HepG2 (cell line): ENCODE results near the gene GRIN3B. TPM values are rescaled to one million over a fixed set of nuclear protein-coding genes. Genes with fewer than 3 reads are reported as not detected.
A peak's percentile ranks its signal among the peaks of the same experiment; 100 is the strongest.

Source experiments
- ATAC-seq: fragments of 200-7000 bp; cut with Tn5 transposase; 3 replicates; pipeline ENCODE4 v1.9.1; 2020; ENCODE audit warnings: mild to moderate bottlenecking, moderate library complexity
- BruUV-seq: library from RNA; stranded (reverse); fragments of 400-500 nt; replicated peaks from 2 replicates; lab custom pipeline; 2021; lab: Mats Ljungman, UMichigan
- CTCF ChIA-PET: fragments of 300-600 bp; formaldehyde crosslinking; extraction: SDS; loops from one replicate; lab custom pipeline; 2021; ENCODE audit warnings: low total read pairs, inconsistent platforms, low intra/inter-chr PET ratio; lab: Yijun Ruan, JAX
- POLR2A ChIA-PET: fragments of 350-600 bp; sonication (Branson Sonifier 250); formaldehyde crosslinking; loops from one replicate; lab custom pipeline; 2020; ENCODE audit warnings: antibody characterized with exemption, inconsistent platforms; lab: Yijun Ruan, JAX
- DNase-seq: peaks from one replicate; pipeline ENCODE4 v3.0.0-alpha.2; 2015; ENCODE audit warnings: low spot score
- FAIRE-seq: peaks from 3 replicates; lab custom pipeline; 2011; peaks lifted over from hg19 to GRCh38; lab: Jason Lieb, UNC
- H2AFZ ChIP-seq: one replicate; pipeline ENCODE4 v1.6.1; 2011; ENCODE audit warnings: low read length, inconsistent platforms
- H3K27ac ChIP-seq: fragments of 300-600 bp; 3 replicates; pipeline ENCODE4 v1.8.0; 2011; ENCODE audit warnings: mixed run types, mild to moderate bottlenecking, mixed read lengths, low read length, inconsistent platforms; ENCODE audit not compliant: insufficient read depth; ENCODE audit errors: extremely low read length
- H3K27me3 ChIP-seq, 2 experiments: fragments of 200-600 bp in 1 of 2; 2 replicates in 1 of 2; 3 replicates in 1 of 2; pipeline versions ENCODE4 v1.6.0 to v1.8.0; 2011; ENCODE audit warnings: low read length in 2 of 2, mild to moderate bottlenecking in 2 of 2, moderate library complexity in 2 of 2, inconsistent platforms in 1 of 2; ENCODE audit not compliant: insufficient read depth in 2 of 2, control insufficient read depth in 1 of 2
- H3K36me3 ChIP-seq, 2 experiments: fragments of 200-600 bp in 1 of 2; replicated peaks in 1 of 2; 2 replicates in 1 of 2; 3 replicates in 1 of 2; pipeline versions ENCODE4 v1.5.1 to v1.8.0; 2011; ENCODE audit warnings: low read length in 2 of 2, inconsistent platforms in 1 of 2; ENCODE audit not compliant: insufficient read depth in 2 of 2, control insufficient read depth in 1 of 2
- H3K4me1 ChIP-seq: 2 replicates; pipeline ENCODE4 v1.5.1; 2012; ENCODE audit warnings: low read length, inconsistent platforms; ENCODE audit not compliant: insufficient read depth
- H3K4me2 ChIP-seq: 2 replicates; pipeline ENCODE4 v1.6.0; 2011; ENCODE audit warnings: low read depth, low read length, inconsistent platforms
- H3K4me3 ChIP-seq, 3 experiments: fragments of 200-600 bp in 1 of 3; sonication (generic), shearing (Covaris generic) in 1 of 3; replicated peaks in 1 of 3; 2 replicates each; pipeline ENCODE4 v1.5.1; 2011 to 2016; ENCODE audit warnings: low read length in 3 of 3, inconsistent platforms in 2 of 3, low read depth in 2 of 3, mild to moderate bottlenecking in 2 of 3, control low read depth in 1 of 3, mixed read lengths in 1 of 3; ENCODE audit not compliant: insufficient read depth in 1 of 3
- H3K79me2 ChIP-seq: one replicate; pipeline ENCODE4 v1.6.1; 2011; ENCODE audit warnings: low read length, inconsistent platforms; ENCODE audit not compliant: insufficient read depth
- H3K9ac ChIP-seq: 2 replicates; pipeline ENCODE4 v1.6.0; 2011; ENCODE audit warnings: mild to moderate bottlenecking, low read depth, low read length, inconsistent platforms; ENCODE audit not compliant: insufficient read depth
- H3K9me3 ChIP-seq: 2 replicates; pipeline ENCODE4 v1.5.1; 2012; ENCODE audit warnings: mild to moderate bottlenecking, low read length
- H4K20me1 ChIP-seq: 2 replicates; pipeline ENCODE4 v1.6.0; 2011; ENCODE audit warnings: inconsistent platforms, mild to moderate bottlenecking, low read length, moderate library complexity; ENCODE audit not compliant: insufficient read depth
- AGO2 ChIP-seq: fragments of 200-400 bp; formaldehyde crosslinking; optimal IDR thresholded peaks from 2 replicates; pipeline ENCODE3; 2017; ENCODE audit warnings: mild to moderate bottlenecking, low read depth, low read length, moderate library complexity
- FIP1L1 ChIP-seq: fragments of 200-400 bp; formaldehyde crosslinking; IDR thresholded peaks from 2 replicates; pipeline ENCODE4 v1.6.1; 2018; ENCODE audit warnings: low read depth, mild to moderate bottlenecking, low read length, moderate library complexity, borderline replicate concordance; ENCODE audit not compliant: insufficient read depth
- FOXM1 ChIP-seq: sonication (generic); formaldehyde crosslinking; IDR thresholded peaks from 2 replicates; pipeline ENCODE4 v1.5.0; 2020; ENCODE audit warnings: missing genetic modification reagents
- RAD51 ChIP-seq: fragments of 450-650 bp; IDR thresholded peaks from 2 replicates; pipeline ENCODE4 v1.6.1; 2016; ENCODE audit warnings: borderline replicate concordance
- RBM22 ChIP-seq: fragments of 200-400 bp; formaldehyde crosslinking; optimal IDR thresholded peaks from 2 replicates; pipeline ENCODE3; 2017; ENCODE audit warnings: mild to moderate bottlenecking, low read length, moderate library complexity
- SOX5 ChIP-seq: IDR thresholded peaks from 2 replicates; pipeline ENCODE4 v1.6.1; 2016; ENCODE audit warnings: borderline replicate concordance
- ZNF547 ChIP-seq: sonication (generic); formaldehyde crosslinking; IDR thresholded peaks from 2 replicates; pipeline ENCODE4 v1.5.1; 2020; ENCODE audit warnings: mild to moderate bottlenecking, missing genetic modification reagents
- ZSCAN12 ChIP-seq: sonication (generic); formaldehyde crosslinking; IDR thresholded peaks from 2 replicates; pipeline ENCODE4 v1.9.0; 2021; ENCODE audit warnings: mild to moderate bottlenecking, missing genetic modification reagents
- WGBS: methylation state at CpG from one replicate; pipeline ENCODE4 v1.1.6; 2017; ENCODE audit warnings: low lambda C conversion rate; 5-methylcytosine and 5-hydroxymethylcytosine counted together
- in situ Hi-C: cut with HindIII; loops from 2 replicates; pipeline ENCODE4 v1.10.0; 2017; ENCODE audit warnings: low pct_unique_long_range_greater_than_20kb; ENCODE audit not compliant: extremely low pct_ligation_motif_present
- intact Hi-C: fragments of 100-400 bp; cut with micrococcal nuclease; formaldehyde crosslinking; loops from one replicate; pipeline ENCODE4 v1.10.0; 2022; ENCODE audit not compliant: unreplicated experiment
- polyA plus RNA-seq, 8 experiments: library from polyadenylated mRNA; depleted of rRNA in 3 of 8; stranded (reverse) in 7 of 8; unstranded in 1 of 8; fragments of >200 nt; fragmentation: Illumina TruSeq in 4 of 8; extraction: Trizol in 4 of 8; gene quantifications; 2 replicates each; pipeline versions ENCODE4 v1.2.1 to v1.2.3, GENCODE V29; 2011 to 2016; ENCODE audit warnings: low read depth in 4 of 8, missing spikeins in 1 of 8, mixed read lengths in 1 of 8; ENCODE audit not compliant: insufficient read depth in 1 of 8
- total RNA-seq, 5 experiments: library from RNA; depleted of rRNA; stranded (reverse); fragments of >200 nt; fragmentation: Illumina TruSeq; extraction: Trizol; gene quantifications; 2 replicates each; pipeline ENCODE4 v1.2.3, GENCODE V29; 2016; ENCODE audit warnings: low read depth in 1 of 5
- TF ChIP-seq, protein P1 (sequence below): sonication (generic); formaldehyde crosslinking; IDR thresholded peaks from 2 replicates; pipeline ENCODE4 v1.4.0; 2020; ENCODE audit warnings: missing genetic modification reagents, borderline replicate concordance
- TF ChIP-seq, protein P2 (sequence below): sonication (generic); formaldehyde crosslinking; IDR thresholded peaks from 2 replicates; pipeline ENCODE4 v1.4.0; 2020; ENCODE audit warnings: low read depth, missing genetic modification reagents
- TF ChIP-seq, protein P3 (sequence below): sonication (generic); formaldehyde crosslinking; IDR thresholded peaks from 2 replicates; pipeline ENCODE4 v1.5.0; 2020; ENCODE audit warnings: mild to moderate bottlenecking, missing genetic modification reagents

GRIN3B gene
- total and polyA plus RNA-seq, 2 of the 13 experiments (the other 11 are each of a cell fraction or from before 2014, with no cell fraction given) = 0.07 to 0.20 TPM

DNA sequence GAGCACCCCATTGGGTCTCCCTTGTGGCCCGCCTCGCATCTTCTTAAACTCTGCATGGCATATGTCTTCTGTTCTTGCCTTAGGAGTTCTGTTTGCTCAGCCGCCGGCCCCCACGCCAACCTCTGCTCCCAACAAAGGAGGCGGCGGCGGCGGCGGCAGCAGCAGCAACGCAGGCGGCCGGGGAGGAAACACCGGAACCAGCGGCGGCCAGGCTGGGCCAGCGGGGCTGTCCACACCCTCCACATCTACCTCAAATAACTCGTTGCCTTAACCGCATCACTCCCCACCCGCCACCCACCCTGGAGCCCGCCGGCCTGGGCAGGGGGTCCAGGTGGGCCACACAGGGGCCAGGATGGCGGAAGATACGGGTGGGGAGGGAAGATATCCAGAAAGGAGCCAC is 28.4 kb upstream of the GRIN3B start:
- intact Hi-C loops = no loop called here
- Histone ChIP-seq H3K27me3 (no peaks in the 10 kb centered on the region), H4K20me1 (no peaks in the 10 kb centered on the region), H3K9me3 (no peaks in the 10 kb centered on the region), H3K36me3 (peaks cover 30 to 39% of the 10 kb centered on the region in 2 experiments), H3K79me2 (no peaks in the 10 kb centered on the region), H2AFZ (no peak overlapping the region), H3K9ac (no peak overlapping the region), H3K4me3 (no peak overlapping the region), H3K27ac (no peak overlapping the region), H3K4me2 (no peak overlapping the region), H3K4me1 (no peaks in the 10 kb centered on the region)
- ChIA-PET POLR2A (interaction anchor here (0.6 to 1.5 kb wide), 3 partner anchors 10 to 47 kb away, joined by 3 read pairs; no protein-coding TSS in a partner anchor), CTCF (no interaction called here)
- in situ Hi-C loops = no loop called here
- 95% methylated on average over 24 of the region's 24 CpGs for WGBS
- FAIRE-seq (no peak), ATAC-seq (no peak), DNase-seq (no peak)
- BruUV-seq = no TSS peak
- TF ChIP-seq RBM22 (peak; percentile 18), SOX5 (no peak), ZNF547 (CRISPR knock-in tag) (no peak), FIP1L1 (no peak), RAD51 (no peak), ZSCAN12 (no peak), AGO2 (peak; percentile 92), FOXM1 (no peak)
- TF ChIP-seq, protein P1, sequence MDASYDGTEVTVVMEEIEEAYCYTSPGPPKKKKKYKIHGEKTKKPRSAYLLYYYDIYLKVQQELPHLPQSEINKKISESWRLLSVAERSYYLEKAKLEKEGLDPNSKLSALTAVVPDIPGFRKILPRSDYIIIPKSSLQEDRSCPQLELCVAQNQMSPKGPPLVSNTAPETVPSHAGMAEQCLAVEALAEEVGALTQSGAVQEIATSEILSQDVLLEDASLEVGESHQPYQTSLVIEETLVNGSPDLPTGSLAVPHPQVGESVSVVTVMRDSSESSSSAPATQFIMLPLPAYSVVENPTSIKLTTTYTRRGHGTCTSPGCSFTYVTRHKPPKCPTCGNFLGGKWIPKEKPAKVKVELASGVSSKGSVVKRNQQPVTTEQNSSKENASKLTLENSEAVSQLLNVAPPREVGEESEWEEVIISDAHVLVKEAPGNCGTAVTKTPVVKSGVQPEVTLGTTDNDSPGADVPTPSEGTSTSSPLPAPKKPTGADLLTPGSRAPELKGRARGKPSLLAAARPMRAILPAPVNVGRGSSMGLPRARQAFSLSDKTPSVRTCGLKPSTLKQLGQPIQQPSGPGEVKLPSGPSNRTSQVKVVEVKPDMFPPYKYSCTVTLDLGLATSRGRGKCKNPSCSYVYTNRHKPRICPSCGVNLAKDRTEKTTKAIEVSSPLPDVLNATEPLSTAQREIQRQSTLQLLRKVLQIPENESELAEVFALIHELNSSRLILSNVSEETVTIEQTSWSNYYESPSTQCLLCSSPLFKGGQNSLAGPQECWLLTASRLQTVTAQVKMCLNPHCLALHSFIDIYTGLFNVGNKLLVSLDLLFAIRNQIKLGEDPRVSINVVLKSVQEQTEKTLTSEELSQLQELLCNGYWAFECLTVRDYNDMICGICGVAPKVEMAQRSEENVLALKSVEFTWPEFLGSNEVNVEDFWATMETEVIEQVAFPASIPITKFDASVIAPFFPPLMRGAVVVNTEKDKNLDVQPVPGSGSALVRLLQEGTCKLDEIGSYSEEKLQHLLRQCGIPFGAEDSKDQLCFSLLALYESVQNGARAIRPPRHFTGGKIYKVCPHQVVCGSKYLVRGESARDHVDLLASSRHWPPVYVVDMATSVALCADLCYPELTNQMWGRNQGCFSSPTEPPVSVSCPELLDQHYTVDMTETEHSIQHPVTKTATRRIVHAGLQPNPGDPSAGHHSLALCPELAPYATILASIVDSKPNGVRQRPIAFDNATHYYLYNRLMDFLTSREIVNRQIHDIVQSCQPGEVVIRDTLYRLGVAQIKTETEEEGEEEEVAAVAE = no peak
- TF ChIP-seq, protein P2, sequence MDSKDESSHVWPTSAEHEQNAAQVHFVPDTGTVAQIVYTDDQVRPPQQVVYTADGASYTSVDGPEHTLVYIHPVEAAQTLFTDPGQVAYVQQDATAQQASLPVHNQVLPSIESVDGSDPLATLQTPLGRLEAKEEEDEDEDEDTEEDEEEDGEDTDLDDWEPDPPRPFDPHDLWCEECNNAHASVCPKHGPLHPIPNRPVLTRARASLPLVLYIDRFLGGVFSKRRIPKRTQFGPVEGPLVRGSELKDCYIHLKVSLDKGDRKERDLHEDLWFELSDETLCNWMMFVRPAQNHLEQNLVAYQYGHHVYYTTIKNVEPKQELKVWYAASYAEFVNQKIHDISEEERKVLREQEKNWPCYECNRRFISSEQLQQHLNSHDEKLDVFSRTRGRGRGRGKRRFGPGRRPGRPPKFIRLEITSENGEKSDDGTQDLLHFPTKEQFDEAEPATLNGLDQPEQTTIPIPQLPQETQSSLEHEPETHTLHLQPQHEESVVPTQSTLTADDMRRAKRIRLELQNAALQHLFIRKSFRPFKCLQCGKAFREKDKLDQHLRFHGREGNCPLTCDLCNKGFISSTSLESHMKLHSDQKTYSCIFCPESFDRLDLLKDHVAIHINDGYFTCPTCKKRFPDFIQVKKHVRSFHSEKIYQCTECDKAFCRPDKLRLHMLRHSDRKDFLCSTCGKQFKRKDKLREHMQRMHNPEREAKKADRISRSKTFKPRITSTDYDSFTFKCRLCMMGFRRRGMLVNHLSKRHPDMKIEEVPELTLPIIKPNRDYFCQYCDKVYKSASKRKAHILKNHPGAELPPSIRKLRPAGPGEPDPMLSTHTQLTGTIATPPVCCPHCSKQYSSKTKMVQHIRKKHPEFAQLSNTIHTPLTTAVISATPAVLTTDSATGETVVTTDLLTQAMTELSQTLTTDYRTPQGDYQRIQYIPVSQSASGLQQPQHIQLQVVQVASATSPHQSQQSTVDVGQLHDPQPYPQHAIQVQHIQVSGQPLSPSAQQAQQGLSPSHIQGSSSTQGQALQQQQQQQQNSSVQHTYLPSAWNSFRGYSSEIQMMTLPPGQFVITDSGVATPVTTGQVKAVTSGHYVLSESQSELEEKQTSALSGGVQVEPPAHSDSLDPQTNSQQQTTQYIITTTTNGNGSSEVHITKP (CRISPR knock-in tag) = no peak
- TF ChIP-seq, protein P3, sequence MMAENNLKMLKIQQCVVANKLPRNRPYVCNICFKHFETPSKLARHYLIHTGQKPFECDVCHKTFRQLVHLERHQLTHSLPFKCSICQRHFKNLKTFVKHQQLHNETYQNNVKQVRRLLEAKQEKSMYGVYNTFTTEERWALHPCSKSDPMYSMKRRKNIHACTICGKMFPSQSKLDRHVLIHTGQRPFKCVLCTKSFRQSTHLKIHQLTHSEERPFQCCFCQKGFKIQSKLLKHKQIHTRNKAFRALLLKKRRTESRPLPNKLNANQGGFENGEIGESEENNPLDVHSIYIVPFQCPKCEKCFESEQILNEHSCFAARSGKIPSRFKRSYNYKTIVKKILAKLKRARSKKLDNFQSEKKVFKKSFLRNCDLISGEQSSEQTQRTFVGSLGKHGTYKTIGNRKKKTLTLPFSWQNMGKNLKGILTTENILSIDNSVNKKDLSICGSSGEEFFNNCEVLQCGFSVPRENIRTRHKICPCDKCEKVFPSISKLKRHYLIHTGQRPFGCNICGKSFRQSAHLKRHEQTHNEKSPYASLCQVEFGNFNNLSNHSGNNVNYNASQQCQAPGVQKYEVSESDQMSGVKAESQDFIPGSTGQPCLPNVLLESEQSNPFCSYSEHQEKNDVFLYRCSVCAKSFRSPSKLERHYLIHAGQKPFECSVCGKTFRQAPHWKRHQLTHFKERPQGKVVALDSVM (CRISPR knock-in tag) = 0 out of 2 replicates have a peak, but pooled peaks have one; percentile 17
